Mesendoderm (in vitro differentiated cells): Measurements from ENCODE around the gene LTO1.
"Not testable (repeated sequence)": the region's sequence is repeated elsewhere in the genome, so short reads cannot be mapped to it uniquely, and the experiment has no call there.

Source experiments
- DNase-seq: peaks from one replicate; pipeline ENCODE4 v3.0.0; 2013
- H2AK5ac ChIP-seq: 2 replicates; pipeline ENCODE4 v1.6.1; 2013; ENCODE audit warnings: low read length, inconsistent platforms
- H2BK120ac ChIP-seq: 2 replicates; pipeline ENCODE4 v1.6.1; 2013; ENCODE audit warnings: low read depth, mild to moderate bottlenecking, low read length, moderate library complexity, mixed read lengths
- H2BK15ac ChIP-seq: replicated peaks from 2 replicates; pipeline ENCODE4 v1.6.1; 2013; ENCODE audit warnings: low read depth, mild to moderate bottlenecking, moderate library complexity
- H2BK5ac ChIP-seq: 2 replicates; pipeline ENCODE4 v1.6.1; 2013; ENCODE audit warnings: low read length, inconsistent platforms
- H3K18ac ChIP-seq: 2 replicates; pipeline ENCODE4 v1.6.1; 2013; ENCODE audit warnings: mild to moderate bottlenecking, low read length, mixed read lengths
- H3K23ac ChIP-seq: one replicate; pipeline ENCODE4 v1.6.1; 2013; ENCODE audit warnings: low read length
- H3K27ac ChIP-seq: 2 replicates; pipeline ENCODE4 v1.5.1; 2013; ENCODE audit warnings: low read depth, mild to moderate bottlenecking, inconsistent platforms, low read length, moderate library complexity
- H3K27me3 ChIP-seq: 2 replicates; pipeline ENCODE4 v1.6.1; 2013; ENCODE audit warnings: low read length, control low read depth, mild to moderate bottlenecking, inconsistent platforms; ENCODE audit not compliant: insufficient read depth, poor library complexity
- H3K36me3 ChIP-seq: 2 replicates; pipeline ENCODE4 v1.6.1; 2013; ENCODE audit warnings: low read length, inconsistent platforms; ENCODE audit not compliant: control insufficient read depth, insufficient read depth
- H3K4ac ChIP-seq: one replicate; pipeline ENCODE4 v1.6.1; 2013; ENCODE audit warnings: low read depth, mild to moderate bottlenecking, low read length, moderate library complexity
- H3K4me1 ChIP-seq: 2 replicates; pipeline ENCODE4 v1.6.1; 2013; ENCODE audit warnings: low read depth, low read length, inconsistent platforms; ENCODE audit not compliant: control insufficient read depth
- H3K4me2 ChIP-seq: 2 replicates; pipeline ENCODE4 v1.6.1; 2013; ENCODE audit warnings: low read length
- H3K4me3 ChIP-seq: 2 replicates; pipeline ENCODE4 v1.5.1; 2013; ENCODE audit warnings: mild to moderate bottlenecking, low read length
- H3K56ac ChIP-seq: one replicate; pipeline ENCODE4 v1.6.1; 2013; ENCODE audit warnings: low read length
- H3K79me1 ChIP-seq: 2 replicates; pipeline ENCODE4 v1.6.1; 2013; ENCODE audit warnings: low read length, inconsistent platforms
- H3K79me2 ChIP-seq: 2 replicates; pipeline ENCODE4 v1.6.1; 2013; ENCODE audit warnings: mild to moderate bottlenecking, low read length; ENCODE audit not compliant: control insufficient read depth, insufficient read depth
- H3K9ac ChIP-seq: 2 replicates; pipeline ENCODE4 v1.6.1; 2013; ENCODE audit warnings: low read length, inconsistent platforms
- H4K5ac ChIP-seq: one replicate; pipeline ENCODE4 v1.6.1; 2013; ENCODE audit warnings: low read length
- H4K8ac ChIP-seq: one replicate; pipeline ENCODE4 v1.6.1; 2013; ENCODE audit warnings: low read depth, mild to moderate bottlenecking, control low read depth, low read length, moderate library complexity
- WGBS: extraction: QIAGEN DNeasy Blood & Tissue Kit; methylation state at CpG from one replicate; pipeline ENCODE4 v1.1.7; 2013; ENCODE audit warnings: low lambda C conversion rate, missing lambda C conversion rate; ENCODE audit not compliant: insufficient coverage; ENCODE audit errors: extremely low coverage; 5-methylcytosine and 5-hydroxymethylcytosine counted together

The LTO1 gene

GRCh38 chr11:69630017-69630416, 45.1 kb downstream of the LTO1 start:
- no peaks in the 10 kb centered on the region for H3K36me3 ChIP-seq
- no peaks in the 10 kb centered on the region for H3K79me2 ChIP-seq
- H3K4me2 ChIP-seq = no peak overlapping the region
- no peak overlapping the region for H4K8ac ChIP-seq
- H3K4me3 ChIP-seq = no peak overlapping the region
- no peak overlapping the region for H3K23ac ChIP-seq
- WGBS = no CpG with 5 or more reads among the region's 2 CpGs
- H3K4me1 ChIP-seq = peaks cover 4% of the 10 kb centered on the region
- H3K18ac ChIP-seq = no peak overlapping the region
- no peak overlapping the region for H4K5ac ChIP-seq
- H2AK5ac ChIP-seq = no peak overlapping the region
- no peaks in the 10 kb centered on the region for H3K27me3 ChIP-seq
- peak; percentile 71 for DNase-seq
- H3K56ac ChIP-seq = no peak overlapping the region
- no peak overlapping the region for H3K9ac ChIP-seq
- no peak overlapping the region for H2BK15ac ChIP-seq
- H3K79me1 ChIP-seq = no peaks in the 10 kb centered on the region
- H2BK120ac ChIP-seq = no peak overlapping the region
- no peak overlapping the region for H2BK5ac ChIP-seq
- no peak overlapping the region for H3K4ac ChIP-seq
- H3K27ac ChIP-seq = no peak overlapping the region

- no peaks in the 10 kb centered on the region for H3K79me1 ChIP-seq
- H3K27me3 ChIP-seq = no peaks in the 10 kb centered on the region
- H3K56ac ChIP-seq = no peak overlapping the region
- no peak overlapping the region for H3K9ac ChIP-seq
- WGBS = no CpG with 5 or more reads among the region's 14 CpGs
- no peak overlapping the region for H3K4me2 ChIP-seq
- no peak overlapping the region for H3K4me3 ChIP-seq
- H3K18ac ChIP-seq = no peak overlapping the region
- H2BK5ac ChIP-seq = no peak overlapping the region
- no peak overlapping the region for H2AK5ac ChIP-seq
- no peaks in the 10 kb centered on the region for H3K79me2 ChIP-seq
- H3K23ac ChIP-seq = no peak overlapping the region
- no peak overlapping the region for H3K27ac ChIP-seq
- H4K5ac ChIP-seq = no peak overlapping the region
- no peak overlapping the region for H2BK15ac ChIP-seq
- no peaks in the 10 kb centered on the region for H3K4me1 ChIP-seq
- H4K8ac ChIP-seq = no peak overlapping the region
- H3K36me3 ChIP-seq = no peaks in the 10 kb centered on the region
- no peak overlapping the region for H3K4ac ChIP-seq
- no peak overlapping the region for H2BK120ac ChIP-seq
- no peak for DNase-seq
These were observed 47.6 kb downstream of the LTO1 start for GRCh38 chr11:69627551-69627950.

GRCh38 chr11:69625476-69625875, 49.7 kb downstream of the LTO1 start:
- Histone ChIP-seq H3K4me1 (no peaks in the 10 kb centered on the region), H2BK15ac (no peak overlapping the region), H3K4ac (no peak overlapping the region), H2BK5ac (no peak overlapping the region), H3K79me1 (no peaks in the 10 kb centered on the region), H4K8ac (no peak overlapping the region), H3K79me2 (no peaks in the 10 kb centered on the region), H3K27me3 (no peaks in the 10 kb centered on the region), H3K18ac (no peak overlapping the region), H3K4me3 (no peak overlapping the region), H3K23ac (no peak overlapping the region), H3K36me3 (no peaks in the 10 kb centered on the region), H3K27ac (no peak overlapping the region), H3K56ac (no peak overlapping the region), H2AK5ac (no peak overlapping the region), H3K9ac (no peak overlapping the region), H3K4me2 (no peak overlapping the region), H2BK120ac (peak overlapping the region; percentile 24), H4K5ac (no peak overlapping the region)
- no peak for DNase-seq
- 100% methylated on average over 1 of the region's 10 CpGs for WGBS

- Histone ChIP-seq H3K4me1 (no peaks in the 10 kb centered on the region), H4K8ac (no peak overlapping the region), H3K23ac (no peak overlapping the region), H3K79me1 (no peaks in the 10 kb centered on the region), H2BK120ac (no peak overlapping the region), H3K36me3 (no peaks in the 10 kb centered on the region), H3K9ac (no peak overlapping the region), H3K56ac (no peak overlapping the region), H2BK15ac (no peak overlapping the region), H3K4me3 (no peak overlapping the region), H3K18ac (no peak overlapping the region), H2BK5ac (no peak overlapping the region), H3K4ac (no peak overlapping the region), H3K79me2 (no peaks in the 10 kb centered on the region), H3K4me2 (no peak overlapping the region), H3K27me3 (no peaks in the 10 kb centered on the region), H4K5ac (no peak overlapping the region), H3K27ac (no peak overlapping the region), H2AK5ac (no peak overlapping the region)
- no CpG with 5 or more reads among the region's 1 CpG for WGBS
- DNase-seq = no peak
These were observed 50.9 kb downstream of the LTO1 start for GRCh38 chr11:69624293-69624692.

- H4K5ac ChIP-seq, H3K4me1 ChIP-seq, H3K79me2 ChIP-seq, H3K27ac ChIP-seq, H2BK120ac ChIP-seq, H4K8ac ChIP-seq, H3K79me1 ChIP-seq, H3K9ac ChIP-seq, H2AK5ac ChIP-seq, H3K4ac ChIP-seq, H2BK15ac ChIP-seq, H3K27me3 ChIP-seq, H3K23ac ChIP-seq, H3K56ac ChIP-seq, H3K36me3 ChIP-seq, H3K18ac ChIP-seq, H3K4me2 ChIP-seq, H2BK5ac ChIP-seq, H3K4me3 ChIP-seq, DNase-seq: not testable (repeated sequence)
- no CpG with 5 or more reads among the region's 8 CpGs for WGBS
These were observed 53.0 kb downstream of the LTO1 start for GRCh38 chr11:69622097-69622681.

- Histone ChIP-seq H3K56ac (no peak overlapping the region), H3K36me3 (no peaks in the 10 kb centered on the region), H2BK15ac (no peak overlapping the region), H4K5ac (no peak overlapping the region), H3K27ac (no peak overlapping the region), H3K4me2 (no peak overlapping the region), H3K4me1 (no peaks in the 10 kb centered on the region), H3K9ac (no peak overlapping the region), H3K4me3 (no peak overlapping the region), H3K4ac (no peak overlapping the region), H2BK120ac (no peak overlapping the region), H2BK5ac (no peak overlapping the region), H3K27me3 (no peaks in the 10 kb centered on the region), H3K79me2 (no peaks in the 10 kb centered on the region), H3K79me1 (no peaks in the 10 kb centered on the region), H4K8ac (no peak overlapping the region), H3K23ac (no peak overlapping the region), H3K18ac (no peak overlapping the region), H2AK5ac (no peak overlapping the region)
- WGBS = no CpG with 5 or more reads among the region's 2 CpGs
- no peak for DNase-seq
These were observed 54.4 kb downstream of the LTO1 start for GRCh38 chr11:69620683-69621290.
